KOPT-K1 (cell line): ENCODE measurements around the gene BFSP2.

ENCODE experiments used
- H3K27ac ChIP-seq: fragments of 200-600 bp; sonication (generic); 2 replicates; pipeline ENCODE4 v1.5.1; 2016; ENCODE audit warnings: antibody characterized with exemption, mild to moderate bottlenecking, low read depth, low read length; ENCODE audit not compliant: poor library complexity, severe bottlenecking
- H3K36me3 ChIP-seq: fragments of 200-600 bp; sonication (generic); 2 replicates; pipeline ENCODE4 v1.5.1; 2017; ENCODE audit warnings: antibody characterized with exemption, mild to moderate bottlenecking, low read length, moderate library complexity; ENCODE audit not compliant: insufficient read depth
- H3K9me3 ChIP-seq: fragments of 200-600 bp; sonication (generic); 2 replicates; pipeline ENCODE4 v1.5.1; 2017; ENCODE audit warnings: antibody characterized with exemption, low read length, mild to moderate bottlenecking; ENCODE audit not compliant: insufficient read depth, poor library complexity, severe bottlenecking

BFSP2 gene

GRCh38 chr3:133424937-133425869 lies 25.3 kb downstream of the BFSP2 start:
- Histone ChIP-seq H3K9me3 (no peaks in the 10 kb centered on the region), H3K36me3 (no peaks in the 10 kb centered on the region), H3K27ac (no peak overlapping the region)

- no peak overlapping the region for H3K27ac ChIP-seq
These were observed 26.0 kb downstream of the BFSP2 start for GRCh38 chr3:133425898-133426297.

GRCh38 chr3:133426721-133427120 lies 26.9 kb downstream of the BFSP2 start:
- no peak overlapping the region for H3K27ac ChIP-seq
- no peaks in the 10 kb centered on the region for H3K36me3 ChIP-seq
- H3K9me3 ChIP-seq: no peaks in the 10 kb centered on the region

More at GRCh38 chr3:133425898-133426297, 26.0 kb downstream of the BFSP2 start:
- Histone ChIP-seq H3K36me3 (no peaks in the 10 kb centered on the region), H3K9me3 (no peaks in the 10 kb centered on the region)

- H3K27ac ChIP-seq: no peak overlapping the region
- no peaks in the 10 kb centered on the region for H3K9me3 ChIP-seq
- no peaks in the 10 kb centered on the region for H3K36me3 ChIP-seq
These were observed 28.7 kb downstream of the BFSP2 start for GRCh38 chr3:133428552-133428951.

- Histone ChIP-seq H3K9me3 (no peaks in the 10 kb centered on the region), H3K27ac (no peak overlapping the region), H3K36me3 (no peaks in the 10 kb centered on the region)
These were observed 29.2 kb downstream of the BFSP2 start for GRCh38 chr3:133429063-133429462.

GRCh38 chr3:133439563-133439962 lies 39.7 kb downstream of the BFSP2 start:
- Histone ChIP-seq H3K36me3 (no peaks in the 10 kb centered on the region), H3K9me3 (peaks cover 11% of the 10 kb centered on the region), H3K27ac (no peak overlapping the region)

GRCh38 chr3:133440652-133441051 lies 40.8 kb downstream of the BFSP2 start:
- H3K27ac ChIP-seq: no peak overlapping the region

GRCh38 chr3:133441867-133442270 lies 42.0 kb downstream of the BFSP2 start:
- H3K9me3 ChIP-seq: peaks cover 11% of the 10 kb centered on the region
- peak overlapping the region; percentile 58 for H3K27ac ChIP-seq
- no peaks in the 10 kb centered on the region for H3K36me3 ChIP-seq

More at GRCh38 chr3:133440652-133441051, 40.8 kb downstream of the BFSP2 start:
- no peaks in the 10 kb centered on the region for H3K36me3 ChIP-seq
- H3K9me3 ChIP-seq: peaks cover 11% of the 10 kb centered on the region

- Histone ChIP-seq H3K36me3 (no peaks in the 10 kb centered on the region), H3K9me3 (peaks cover 11% of the 10 kb centered on the region), H3K27ac (peak overlapping the region; percentile 58)
These were observed 42.7 kb downstream of the BFSP2 start for GRCh38 chr3:133442518-133442917.

- H3K36me3 ChIP-seq: no peaks in the 10 kb centered on the region
- no peak overlapping the region for H3K27ac ChIP-seq
- peaks cover 11% of the 10 kb centered on the region for H3K9me3 ChIP-seq
These were observed 44.0 kb downstream of the BFSP2 start for GRCh38 chr3:133443649-133444422.

- no peaks in the 10 kb centered on the region for H3K36me3 ChIP-seq
- peaks cover 11% of the 10 kb centered on the region for H3K9me3 ChIP-seq
- H3K27ac ChIP-seq: no peak overlapping the region
These were observed 44.5 kb downstream of the BFSP2 start for GRCh38 chr3:133444423-133444774.

GRCh38 chr3:133445108-133445507 lies 45.3 kb downstream of the BFSP2 start:
- H3K9me3 ChIP-seq: peaks cover 6% of the 10 kb centered on the region
- no peak overlapping the region for H3K27ac ChIP-seq
- H3K36me3 ChIP-seq: no peaks in the 10 kb centered on the region

- no peaks in the 10 kb centered on the region for H3K9me3 ChIP-seq
- no peak overlapping the region for H3K27ac ChIP-seq
- H3K36me3 ChIP-seq: no peaks in the 10 kb centered on the region
These were observed 48.1 kb downstream of the BFSP2 start for GRCh38 chr3:133447750-133448477.

GRCh38 chr3:133448478-133449122 lies 48.7 kb downstream of the BFSP2 start:
- Histone ChIP-seq H3K27ac (no peak overlapping the region), H3K9me3 (no peaks in the 10 kb centered on the region), H3K36me3 (no peaks in the 10 kb centered on the region)
